Heart left ventricle (tissue), 16 donors: Measurements from ENCODE around the gene DACT2. TPM values are rescaled to one million over a fixed set of nuclear protein-coding genes. Genes with fewer than 3 reads are reported as not detected.

Experiments
- ATAC-seq, 4 donors: fragments of 200-7000 bp; cut with Tn5 transposase; one replicate each; pipeline ENCODE4 v1.9.1; 2020 to 2022; ENCODE audit warnings: moderate library complexity in 4 of 4, mild to moderate bottlenecking in 3 of 4, moderate number of reproducible peaks in 1 of 4
- DNase-seq, 5 donors: peaks; one replicate each; pipeline ENCODE4 v3.0.0-alpha.2; 2020
- H3K27ac ChIP-seq, 12 donors: fragments of 200-600 bp; sonication (generic) in 4 of 12; one replicate each; pipeline versions ENCODE4 v1.5.0 to v1.8.0; 2016 to 2022; ENCODE audit warnings: mild to moderate bottlenecking in 2 of 12
- H3K27me3 ChIP-seq, 9 donors: fragments of 200-600 bp; sonication (generic) in 2 of 9; one replicate each; pipeline versions ENCODE4 v1.5.1 to v1.8.0; 2016 to 2022; ENCODE audit warnings: mild to moderate bottlenecking in 3 of 9
- H3K36me3 ChIP-seq, 9 donors: fragments of 200-600 bp; sonication (generic) in 2 of 9; one replicate each; pipeline versions ENCODE4 v1.5.0 to v1.8.0; 2018 to 2022; ENCODE audit warnings: mild to moderate bottlenecking in 2 of 9
- H3K4me1 ChIP-seq, 12 donors: fragments of 200-600 bp; sonication (generic) in 4 of 12; one replicate each; pipeline versions ENCODE4 v1.5.0 to v1.8.0; 2016 to 2022; ENCODE audit warnings: mild to moderate bottlenecking in 3 of 12
- H3K4me3 ChIP-seq, 12 donors: fragments of 200-600 bp; sonication (generic) in 4 of 12; one replicate each; pipeline versions ENCODE4 v1.5.0 to v1.8.0; 2017 to 2022; ENCODE audit warnings: mild to moderate bottlenecking in 9 of 12, moderate library complexity in 4 of 12
- H3K9me3 ChIP-seq, 12 donors: fragments of 200-600 bp; sonication (generic) in 4 of 12; one replicate each; pipeline versions ENCODE4 v1.5.0 to v1.8.0; 2016 to 2022; ENCODE audit warnings: mild to moderate bottlenecking in 1 of 12
- CTCF ChIP-seq, 12 donors: fragments of 200-600 bp; sonication (generic) in 4 of 12; IDR thresholded peaks; one replicate each; pipeline versions ENCODE4 v1.5.0 to v1.8.0; 2018 to 2022; ENCODE audit warnings: antibody characterized with exemption in 12 of 12, mild to moderate bottlenecking in 5 of 12
- POLR2A ChIP-seq, 2 donors: fragments of 450-650 bp; IDR thresholded peaks; one replicate each; pipeline ENCODE4 v1.6.1; 2017; ENCODE audit warnings: antibody characterized with exemption in 2 of 2, mild to moderate bottlenecking in 2 of 2, moderate library complexity in 2 of 2
- WGBS, 4 donors: extraction: QIAGEN DNeasy Blood & Tissue Kit in 2 of 4; methylation state at CpG; one replicate each; pipeline versions ENCODE4 v1.1.5 to v1.1.7; 2013 to 2018; 5-methylcytosine and 5-hydroxymethylcytosine counted together
- intact Hi-C, 10 donors: fragments of 100-400 bp; cut with DNase I; formaldehyde crosslinking; loops; one replicate each; pipeline versions ENCODE4 v1.11.1 to v1.14.2; 2022
- polyA plus RNA-seq, 2 donors: library from polyadenylated mRNA; stranded (reverse); fragments of 200-250 nt; gene quantifications; one replicate each; pipeline ENCODE4 v1.2.3, GENCODE V29; 2013
- total RNA-seq, 9 donors: library from RNA; depleted of rRNA in 2 of 9; stranded (reverse); fragments of >200 nt in 2 of 9; fragmentation: NEBNext Ultra II Directional in 3 of 9; extraction: Animal tissue kit (Norgen Biotek cat#: 25700) in 3 of 9; gene quantifications; one replicate each; pipeline versions ENCODE4 v1.1.0 to v1.2.4, GENCODE V29; 2016 to 2023
- donor health status: ischemic (EF 13 %, LVEDD 7.1; RV severe dilation, severe dysfunction).
- donor health status: healthy with polysubstance abuse.
- donor health status: DM: no; HTN: yes; CAD: no.
- donor health status: DM: no; HTN: no; CAD: no.
- donor health status: ischemic (EF 25% LVEDD 6.9; RV normal size, moderate dysfunction).
- donor health status: ischemic (EF 25% LVEDD 5.7; RV mildly dilated, moderate dysfunction).
- donor health status: healthy.
- donor health status: DM: yes; HTN: yes; CAD: no.
- donor health status: ischemic (EF 35%, LVEDD 5.7; RV mildly dilated, moderate dysfunction).
- donor health status: nonischemic (EF 11% LVEDD 7.7; RV severe dilation, severe dysfunction).
- donor health status: DM: yes; HTN: yes; CAD: no.
- donor health status: PGD.
- donor health status: ischemic (EF 29% LVEDD 5.4; RV normal size, mild dysfunction).
- donor health status: nonischemic (EF 23%, LVEDD 6.1; RV moderate dilation, normal function).

DACT2 gene
- total and polyA plus RNA-seq, 11 donors, result 0.14 to 3.8 (median 0.30) TPM

- no peak overlapping the region for H3K27ac ChIP-seq
- H3K4me3 ChIP-seq, result no peak overlapping the region
- TF ChIP-seq CTCF (IDR thresholded peaks at IDR 0.05) (no peak), POLR2A (IDR thresholded peaks at IDR 0.05) (no peak)
- H3K27me3 ChIP-seq, result peaks cover 0 to 36% (median 3%) of the 10 kb centered on the region in 9 donors
- ATAC-seq, result no peak
- intact Hi-C loops, result loop anchor here in 1 of 10 donors (10.0 kb wide), 1 partner anchor 212 kb away; no protein-coding TSS in a partner anchor
- DNase-seq, result no peak
- H3K9me3 ChIP-seq, result peaks cover 0 to 6% (median 0%) of the 10 kb centered on the region in 12 donors
- H3K36me3 ChIP-seq, result no peaks in the 10 kb centered on the region
- WGBS, 4 donors, result 91 to 97% (median 95%) methylated on average over 9 of the region's 9 CpGs
- H3K4me1 ChIP-seq, result peaks cover 0 to 9% (median 0%) of the 10 kb centered on the region in 12 donors
Measured at GRCh38 chr6:168366473-168366872, 46.9 kb upstream of the DACT2 start.

- WGBS, 4 donors, result 83 to 94% (median 89%) methylated on average over 22 to 24 of the region's 24 CpGs
- no peak for ATAC-seq
- H3K4me1 ChIP-seq, result peaks cover 0 to 9% (median 0%) of the 10 kb centered on the region in 12 donors
- H3K4me3 ChIP-seq, result no peak overlapping the region
- H3K27me3 ChIP-seq, result peaks cover 0 to 40% (median 3%) of the 10 kb centered on the region in 9 donors
- DNase-seq, result no peak
- H3K36me3 ChIP-seq, result no peaks in the 10 kb centered on the region
- peaks cover 0 to 14% (median 0%) of the 10 kb centered on the region in 12 donors for H3K9me3 ChIP-seq
- intact Hi-C loops, result loop anchor here in 1 of 10 donors (10.0 kb wide), 1 partner anchor 211 kb away; no protein-coding TSS in a partner anchor
- no peak for TF ChIP-seq POLR2A (IDR thresholded peaks at IDR 0.05)
- TF ChIP-seq CTCF (IDR thresholded peaks at IDR 0.05), result no peak
- H3K27ac ChIP-seq, result no peak overlapping the region
Measured at GRCh38 chr6:168365422-168366165, 46.0 kb upstream of the DACT2 start.

- Histone ChIP-seq H3K4me1 (peaks cover 0 to 7% (median 0%) of the 10 kb centered on the region in 12 donors), H3K27me3 (peaks cover 0 to 37% (median 3%) of the 10 kb centered on the region in 9 donors), H3K36me3 (no peaks in the 10 kb centered on the region), H3K9me3 (peaks cover 0 to 14% (median 0%) of the 10 kb centered on the region in 12 donors), H3K4me3 (no peak overlapping the region), H3K27ac (no peak overlapping the region)
- no peak for TF ChIP-seq CTCF (IDR thresholded peaks at IDR 0.05)
- no peak for TF ChIP-seq POLR2A (IDR thresholded peaks at IDR 0.05)
- intact Hi-C loops, result loop anchor here in 1 of 10 donors (10.0 kb wide), 1 partner anchor 210 kb away; no protein-coding TSS in a partner anchor
- 88 to 92% (median 90%) methylated on average over 30 to 31 of the region's 31 CpGs for WGBS, 4 donors
- DNase-seq (no peak), ATAC-seq (no peak)
Measured at GRCh38 chr6:168364793-168365421, 45.3 kb upstream of the DACT2 start.
